Esophagus muscularis mucosa (tissue), 4 donors: ENCODE results near the gene PKD1L1. TPM values are rescaled to one million over a fixed set of nuclear protein-coding genes. Genes with fewer than 3 reads are reported as not detected.
"Not testable (repeated sequence)": the region's sequence is repeated elsewhere in the genome, so short reads cannot be mapped to it uniquely, and the experiment has no call there.

Experiments used
- DNase-seq: peaks from one replicate; pipeline ENCODE4 v3.0.0-alpha.2; 2017; ENCODE audit errors: extremely low spot score
- H3K27ac ChIP-seq, 4 donors: fragments of 200-600 bp; sonication (generic); replicated peaks in 1 of 4; 1 replicate in 3 of 4; 2 replicates in 1 of 4; pipeline ENCODE4 v1.5.1; 2016 to 2019; ENCODE audit warnings: mild to moderate bottlenecking in 1 of 4
- H3K27me3 ChIP-seq, 4 donors: fragments of 200-600 bp; sonication (generic); one replicate each; pipeline versions ENCODE4 v1.5.1 to v1.6.0; 2016 to 2019
- H3K36me3 ChIP-seq, 4 donors: fragments of 200-600 bp; sonication (generic); one replicate each; pipeline ENCODE4 v1.5.1; 2016 to 2019
- H3K4me1 ChIP-seq, 4 donors: fragments of 200-600 bp; sonication (generic); one replicate each; pipeline ENCODE4 v1.5.1; 2016 to 2019
- H3K4me3 ChIP-seq, 4 donors: fragments of 200-600 bp; sonication (generic); 1 replicate in 2 of 4; 2 replicates in 2 of 4; pipeline ENCODE4 v1.5.1; 2016 to 2019; ENCODE audit warnings: mild to moderate bottlenecking in 4 of 4, moderate library complexity in 1 of 4
- H3K9me3 ChIP-seq, 4 donors: fragments of 200-600 bp; sonication (generic); 1 replicate in 3 of 4; 2 replicates in 1 of 4; pipeline ENCODE4 v1.5.1; 2016 to 2019
- CTCF ChIP-seq, 3 experiments: fragments of 200-600 bp in 2 of 3; fragments of 450-650 bp in 1 of 3; sonication (generic) in 2 of 3; IDR thresholded peaks; one replicate each; pipeline ENCODE4 v1.5.1; 2017 to 2019; ENCODE audit warnings: antibody characterized with exemption in 3 of 3, mild to moderate bottlenecking in 2 of 3, moderate library complexity in 1 of 3
- EP300 ChIP-seq: sonication (generic); formaldehyde crosslinking; IDR thresholded peaks from one replicate; pipeline ENCODE4 v1.6.1; 2017; ENCODE audit warnings: antibody characterized with exemption
- POLR2A ChIP-seq: fragments of 450-650 bp; IDR thresholded peaks from one replicate; pipeline ENCODE4 v1.6.1; 2017; ENCODE audit warnings: antibody characterized with exemption, moderate library complexity, mild to moderate bottlenecking, low read depth
- POLR2AphosphoS5 ChIP-seq, 2 donors: sonication (generic); formaldehyde crosslinking; IDR thresholded peaks; one replicate each; pipeline ENCODE4 v1.6.1; 2017; ENCODE audit warnings: antibody characterized with exemption in 2 of 2
- WGBS: methylation state at CpG from one replicate; pipeline ENCODE4 v1.1.5; 2018; 5-methylcytosine and 5-hydroxymethylcytosine counted together
- intact Hi-C: fragments of 100-400 bp; cut with DNase I; formaldehyde crosslinking; loops from one replicate; pipeline ENCODE4 v1.15.1; 2023
- total RNA-seq, 4 donors: library from RNA; depleted of rRNA; stranded (reverse); fragments of >200 nt; gene quantifications; one replicate each; pipeline versions ENCODE4 v1.1.0 to v1.2.1, GENCODE V29; 2016

The PKD1L1 gene
- total RNA-seq, 4 donors from 2014 or later = 0.50 to 1.7 (median 0.73) TPM

- no peak for DNase-seq
- TF ChIP-seq POLR2AphosphoS5 (IDR thresholded peaks at IDR 0.05) = no peak
- peak; percentile 75 to 76 (median 76) for TF ChIP-seq CTCF (IDR thresholded peaks at IDR 0.05)
- Histone ChIP-seq H3K4me3 (no peak overlapping the region), H3K27me3 (no peaks in the 10 kb centered on the region), H3K36me3 (no peaks in the 10 kb centered on the region), H3K27ac (peak overlapping the region in 3 of 4 donors; percentile 1 to 42 (median 9)), H3K4me1 (peaks cover 8 to 40% (median 18%) of the 10 kb centered on the region in 4 donors), H3K9me3 (no peaks in the 10 kb centered on the region)
- intact Hi-C loops = loop anchor here (1.0 kb wide), 1 partner anchor 164 kb away; no protein-coding TSS in a partner anchor
- WGBS = 31% methylated on average over 7 of the region's 8 CpGs
Observed at GRCh38 chr7:47945261-47946015, 2.8 kb downstream of the PKD1L1 start.

- no peaks in the 10 kb centered on the region for H3K27me3 ChIP-seq
- WGBS = 71% methylated on average over 12 of the region's 12 CpGs
- H3K4me1 ChIP-seq = peaks cover 8 to 41% (median 23%) of the 10 kb centered on the region in 4 donors
- no peak for DNase-seq
- intact Hi-C loops = no loop called here
- no peaks in the 10 kb centered on the region for H3K9me3 ChIP-seq
- no peak overlapping the region for H3K4me3 ChIP-seq
- TF ChIP-seq CTCF (IDR thresholded peaks at IDR 0.05) = no peak
- TF ChIP-seq POLR2AphosphoS5 (IDR thresholded peaks at IDR 0.05) = no peak
- TF ChIP-seq POLR2A = no peak
- TF ChIP-seq EP300 = no peak
- no peak overlapping the region for H3K27ac ChIP-seq
- no peaks in the 10 kb centered on the region for H3K36me3 ChIP-seq
Observed at GRCh38 chr7:47944536-47945260, 3.6 kb downstream of the PKD1L1 start.

- H3K36me3 ChIP-seq = no peaks in the 10 kb centered on the region
- H3K4me1 ChIP-seq = peaks cover 8 to 44% (median 25%) of the 10 kb centered on the region in 4 donors
- intact Hi-C loops = no loop called here
- H3K4me3 ChIP-seq = no peak overlapping the region
- H3K27ac ChIP-seq = peak overlapping the region in 1 of 4 donors; percentile 2
- no peak for DNase-seq
- TF ChIP-seq POLR2AphosphoS5 (IDR thresholded peaks at IDR 0.05) (no peak), CTCF (IDR thresholded peaks at IDR 0.05) (no peak), POLR2A (no peak), EP300 (no peak)
- H3K27me3 ChIP-seq = no peaks in the 10 kb centered on the region
- H3K9me3 ChIP-seq = no peaks in the 10 kb centered on the region
- WGBS = 91% methylated on average over 8 of the region's 8 CpGs
Observed at GRCh38 chr7:47943676-47944474, 4.4 kb downstream of the PKD1L1 start.

GRCh38 chr7:47942651-47943050 lies 5.6 kb downstream of the PKD1L1 start:
- H3K9me3 ChIP-seq, H3K36me3 ChIP-seq, DNase-seq, H3K27me3 ChIP-seq, H3K4me3 ChIP-seq, intact Hi-C loops: not testable (repeated sequence)
- 96% methylated on average over 6 of the region's 10 CpGs for WGBS
- peaks cover 8 to 37% (median 25%) of the 10 kb centered on the region in 4 donors for H3K4me1 ChIP-seq
- H3K27ac ChIP-seq = peak overlapping the region in 1 of 4 donors; percentile 77

- Histone ChIP-seq H3K27ac (peak overlapping the region; percentile 26 to 77 (median 47)), H3K27me3 (no peaks in the 10 kb centered on the region), H3K4me1 (peaks cover 8 to 36% (median 23%) of the 10 kb centered on the region in 4 donors), H3K4me3 (no peak overlapping the region), H3K9me3 (no peaks in the 10 kb centered on the region), H3K36me3 (no peaks in the 10 kb centered on the region)
- whole genome bisulfite sequencing = 86% methylated on average over 10 of the region's 10 CpGs
- no peak for TF ChIP-seq POLR2A
- TF ChIP-seq CTCF (IDR thresholded peaks at IDR 0.05) = no peak
- TF ChIP-seq POLR2AphosphoS5 (IDR thresholded peaks at IDR 0.05) = no peak
- no peak for TF ChIP-seq EP300
- intact Hi-C loops = no loop called here
- no peak for DNase-seq
Observed at GRCh38 chr7:47942132-47942531, 6.1 kb downstream of the PKD1L1 start.
